Mucosa of stomach (tissue), 1 donor: ENCODE results near the gene RFLNA.

Source experiments
- H3K27me3 ChIP-seq: one replicate; pipeline ENCODE4 v1.7.0; 2013; ENCODE audit warnings: mild to moderate bottlenecking, low read length; ENCODE audit not compliant: control insufficient read depth, insufficient read depth
- H3K36me3 ChIP-seq: one replicate; pipeline ENCODE4 v1.7.0; 2013; ENCODE audit warnings: low read length; ENCODE audit not compliant: control insufficient read depth, insufficient read depth
- H3K4me1 ChIP-seq: one replicate; pipeline ENCODE4 v1.7.0; 2013; ENCODE audit warnings: mild to moderate bottlenecking, low read length; ENCODE audit not compliant: control insufficient read depth, insufficient read depth
- H3K4me3 ChIP-seq: one replicate; pipeline ENCODE4 v1.7.0; 2013; ENCODE audit warnings: low read length
- H3K9ac ChIP-seq: one replicate; pipeline ENCODE4 v1.7.0; 2013; ENCODE audit warnings: mild to moderate bottlenecking, low read length, moderate library complexity
- H3K9me3 ChIP-seq: one replicate; pipeline ENCODE4 v1.7.0; 2013; ENCODE audit warnings: mild to moderate bottlenecking, low read length, moderate library complexity; ENCODE audit not compliant: control insufficient read depth
- donor health status: Pancreatic carcinoma.

RFLNA gene

DNA sequence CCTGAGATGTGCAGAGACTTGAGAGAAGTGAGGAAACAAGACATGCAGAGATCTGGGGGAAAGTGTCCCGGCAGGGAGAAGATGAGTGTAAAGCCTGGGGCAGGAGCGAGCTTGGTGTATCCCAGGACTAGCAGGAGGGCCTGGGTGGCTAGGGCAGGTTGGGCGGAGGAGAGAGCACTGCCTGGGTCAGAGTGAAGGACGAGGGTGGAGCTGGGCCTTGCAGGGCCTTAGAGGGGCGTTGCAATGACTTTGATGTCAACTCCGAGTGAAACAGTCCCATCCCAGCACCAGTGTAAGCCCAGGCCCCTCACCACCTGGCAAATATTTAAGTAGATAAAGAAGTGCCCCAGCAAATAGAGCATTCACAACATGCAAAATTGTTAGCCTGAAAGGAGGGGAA is 24.2 kb upstream of the RFLNA start:
- H3K36me3 ChIP-seq = no peaks in the 10 kb centered on the region
- H3K9ac ChIP-seq = no peak overlapping the region
- H3K9me3 ChIP-seq = no peaks in the 10 kb centered on the region
- no peak overlapping the region for H3K4me3 ChIP-seq
- no peaks in the 10 kb centered on the region for H3K27me3 ChIP-seq
- peaks cover 6% of the 10 kb centered on the region for H3K4me1 ChIP-seq

DNA sequence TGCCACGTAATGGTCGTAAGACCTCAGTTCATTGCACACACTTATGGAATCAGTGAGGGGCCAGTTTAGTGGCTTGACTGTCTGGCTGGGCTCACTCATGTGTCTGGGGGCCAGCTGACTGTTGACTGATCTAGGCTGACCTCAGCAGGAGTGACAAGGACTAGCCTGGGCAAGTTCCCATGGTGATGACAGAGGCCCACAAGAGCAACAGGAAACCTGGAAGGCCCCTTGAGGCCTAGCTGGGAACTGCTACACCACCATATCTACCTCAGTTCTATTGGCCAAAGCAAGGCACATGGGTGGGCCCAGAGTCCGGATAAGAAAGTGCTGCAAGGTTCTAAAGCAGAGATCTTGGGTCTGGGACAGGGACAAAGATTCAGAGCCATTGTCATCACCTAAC is 21.3 kb upstream of the RFLNA start:
- Histone ChIP-seq H3K9me3 (no peaks in the 10 kb centered on the region), H3K4me3 (no peak overlapping the region), H3K27me3 (peaks cover 12% of the 10 kb centered on the region), H3K4me1 (peaks cover 21% of the 10 kb centered on the region), H3K36me3 (no peaks in the 10 kb centered on the region), H3K9ac (no peak overlapping the region)

DNA sequence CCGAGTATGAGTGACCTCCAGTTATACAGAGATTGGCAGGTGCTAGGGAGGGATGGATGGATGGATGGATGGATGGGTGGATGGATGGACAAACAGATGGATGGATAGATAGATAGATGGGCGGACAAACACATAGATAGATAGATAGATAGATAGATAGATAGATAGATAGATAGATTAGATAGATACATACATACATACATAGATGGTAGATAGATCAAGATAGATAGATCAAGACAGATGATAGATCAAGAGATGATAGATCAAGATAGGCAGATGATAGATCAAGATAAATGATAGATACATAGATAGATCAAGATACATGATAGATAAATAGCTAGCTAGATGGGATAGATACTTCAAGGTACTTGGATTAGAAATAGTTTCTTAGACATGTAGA is 18.6 kb upstream of the RFLNA start:
- peaks cover 12% of the 10 kb centered on the region for H3K27me3 ChIP-seq
- no peaks in the 10 kb centered on the region for H3K9me3 ChIP-seq
- H3K9ac ChIP-seq = no peak overlapping the region
- H3K4me1 ChIP-seq = peaks cover 24% of the 10 kb centered on the region
- no peaks in the 10 kb centered on the region for H3K36me3 ChIP-seq
- H3K4me3 ChIP-seq = no peak overlapping the region

DNA sequence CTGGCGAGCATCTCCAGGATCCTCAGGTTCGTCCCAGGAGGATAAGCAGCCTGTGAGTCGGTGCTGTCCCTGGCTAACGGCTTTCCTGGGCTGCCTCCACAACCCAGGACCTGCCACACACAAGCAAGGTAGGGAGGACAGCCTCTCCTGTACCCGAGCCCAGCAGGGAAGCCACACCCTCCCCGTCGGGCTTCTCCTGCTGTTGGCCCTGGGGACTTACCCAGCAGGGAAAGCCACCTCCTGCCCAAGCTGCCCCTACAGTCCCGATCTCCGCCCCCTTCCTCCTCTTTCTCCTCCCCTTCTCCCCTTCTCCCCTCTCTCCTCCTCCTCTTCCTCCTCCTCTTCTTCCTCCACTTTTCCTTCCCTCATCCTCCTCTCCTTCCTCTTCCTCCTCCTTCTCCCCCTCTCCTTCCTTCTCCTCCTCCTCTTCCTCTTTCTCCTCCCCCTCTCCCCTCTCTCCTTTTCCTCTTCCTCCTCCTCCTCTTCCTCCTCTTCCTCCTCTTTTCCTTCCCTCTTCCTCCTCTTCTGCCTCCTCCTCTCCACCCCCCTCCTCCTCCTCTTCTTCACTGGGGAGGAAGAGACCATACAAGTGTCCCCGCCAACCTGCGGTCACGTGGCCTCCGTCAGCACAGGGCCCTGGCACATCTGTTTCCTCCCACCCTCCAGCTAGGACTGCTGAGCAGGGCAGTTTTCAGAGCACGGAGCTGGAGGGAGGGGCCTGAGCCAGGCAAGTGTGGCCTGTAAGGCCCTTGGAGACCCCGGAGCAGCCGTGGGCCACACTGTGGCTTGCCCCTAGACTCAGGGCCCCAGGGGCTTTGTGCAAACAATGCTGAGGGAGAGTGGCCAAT is 17.3 kb upstream of the RFLNA start:
- peaks cover 12% of the 10 kb centered on the region for H3K27me3 ChIP-seq
- H3K9ac ChIP-seq = no peak overlapping the region
- H3K9me3 ChIP-seq = no peaks in the 10 kb centered on the region
- no peak overlapping the region for H3K4me3 ChIP-seq
- H3K4me1 ChIP-seq = peaks cover 24% of the 10 kb centered on the region
- H3K36me3 ChIP-seq = no peaks in the 10 kb centered on the region

DNA sequence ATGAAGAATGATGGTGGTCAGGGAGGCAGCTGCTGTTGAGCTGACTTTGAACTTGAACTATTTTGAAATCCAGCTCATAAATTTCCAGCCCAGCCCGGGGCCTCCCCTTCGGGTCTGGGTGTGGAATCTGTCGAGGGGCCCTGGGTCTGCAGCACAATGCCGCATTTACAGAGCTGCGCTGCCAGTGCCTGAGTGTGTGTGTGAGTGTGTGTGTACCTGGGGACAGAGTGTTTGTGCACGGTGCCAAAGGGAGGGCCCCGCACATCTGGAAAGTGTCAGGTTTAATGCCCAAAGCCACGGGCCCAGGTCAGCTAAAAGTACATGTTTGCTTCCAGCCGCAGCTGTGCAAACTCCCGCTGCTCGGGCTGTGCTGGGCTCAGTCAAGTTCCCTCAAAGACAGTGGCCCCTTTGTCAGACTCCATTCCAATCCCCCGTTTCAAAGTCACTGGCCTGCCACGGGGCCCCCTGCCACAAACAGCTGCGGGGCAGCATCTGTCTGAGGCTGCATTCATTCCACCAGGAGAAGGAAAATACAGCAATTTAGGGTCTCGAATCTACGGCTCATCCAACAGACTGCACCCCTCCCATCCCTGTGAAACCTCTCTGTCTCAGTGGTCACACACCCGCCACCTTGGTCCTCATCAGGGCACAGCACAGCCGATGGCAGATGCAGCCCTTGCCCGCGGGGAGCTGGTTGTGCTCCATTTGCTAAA is 16.3 kb upstream of the RFLNA start:
- Histone ChIP-seq H3K36me3 (no peaks in the 10 kb centered on the region), H3K27me3 (peaks cover 12% of the 10 kb centered on the region), H3K4me1 (peaks cover 31% of the 10 kb centered on the region), H3K9me3 (no peaks in the 10 kb centered on the region), H3K4me3 (no peak overlapping the region), H3K9ac (no peak overlapping the region)

DNA sequence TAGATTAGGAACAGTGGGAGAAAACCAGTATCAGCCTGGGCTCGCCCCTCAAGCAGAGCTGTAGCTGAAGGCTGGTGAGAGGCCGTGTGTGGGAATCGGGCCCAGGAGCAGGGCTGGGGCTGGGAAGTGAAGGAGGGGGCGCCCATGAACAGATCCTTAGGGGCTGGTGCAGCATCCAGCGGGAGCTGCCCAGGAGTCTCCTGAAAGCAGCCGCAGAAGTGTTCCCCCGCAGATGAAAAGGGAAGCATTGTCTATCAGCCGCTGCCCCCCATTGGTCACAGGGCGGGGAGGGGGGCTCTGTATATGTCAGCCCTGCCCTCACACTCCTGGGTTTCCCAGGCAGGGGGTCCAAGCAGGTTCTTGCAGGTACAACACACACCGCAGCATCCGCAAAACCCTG is 15.6 kb upstream of the RFLNA start:
- no peaks in the 10 kb centered on the region for H3K9me3 ChIP-seq
- peaks cover 12% of the 10 kb centered on the region for H3K27me3 ChIP-seq
- H3K36me3 ChIP-seq = no peaks in the 10 kb centered on the region
- H3K9ac ChIP-seq = no peak overlapping the region
- no peak overlapping the region for H3K4me3 ChIP-seq
- H3K4me1 ChIP-seq = peaks cover 26% of the 10 kb centered on the region

DNA sequence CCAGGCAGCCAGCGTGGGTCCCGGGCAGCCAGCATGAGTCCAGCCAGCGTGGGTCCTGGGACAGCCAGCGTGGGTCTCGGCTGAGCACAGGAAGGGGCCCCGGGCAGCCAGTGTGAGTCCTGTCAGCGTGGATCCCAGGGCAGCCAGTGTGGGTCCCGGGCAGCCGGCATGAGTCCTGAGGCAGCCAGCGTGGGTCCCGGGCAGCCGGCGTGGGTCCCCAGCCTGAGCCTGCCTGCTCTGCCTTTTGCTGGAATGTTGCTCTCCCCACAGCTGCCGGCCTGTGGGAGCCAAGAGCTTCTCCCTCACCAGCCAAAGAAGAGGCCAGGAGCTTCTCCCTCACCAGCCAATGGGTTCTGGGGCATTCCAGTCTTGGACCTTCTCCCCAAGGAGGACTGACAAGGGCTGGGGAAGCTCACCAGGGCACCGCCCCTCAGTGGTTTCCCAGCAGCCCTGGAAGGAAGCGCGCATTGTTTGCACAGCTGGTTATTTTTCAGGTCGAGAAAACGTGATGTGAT is 15.0 kb upstream of the RFLNA start:
- Histone ChIP-seq H3K9ac (no peak overlapping the region), H3K27me3 (peaks cover 12% of the 10 kb centered on the region), H3K4me1 (peaks cover 26% of the 10 kb centered on the region), H3K4me3 (no peak overlapping the region), H3K9me3 (no peaks in the 10 kb centered on the region), H3K36me3 (no peaks in the 10 kb centered on the region)

DNA sequence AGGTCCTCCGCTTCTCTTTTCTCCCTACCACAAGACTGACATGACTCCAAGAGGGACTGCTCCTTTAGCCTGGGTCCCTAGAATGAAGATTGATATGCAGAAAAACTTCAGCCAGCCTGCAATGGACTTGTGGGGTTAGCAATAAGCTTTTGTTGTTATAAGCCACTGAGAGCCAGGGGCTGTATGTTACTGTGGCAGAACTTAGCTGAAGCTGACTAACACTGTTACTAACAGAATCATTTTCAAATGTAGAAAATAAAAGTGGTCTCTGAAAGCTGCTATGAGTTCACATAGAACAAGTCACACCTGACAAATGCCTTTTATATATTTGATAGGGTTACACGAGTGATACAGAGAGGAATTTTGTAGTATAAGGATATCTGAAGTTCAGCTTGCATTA is 13.6 kb upstream of the RFLNA start:
- Histone ChIP-seq H3K9me3 (no peaks in the 10 kb centered on the region), H3K9ac (no peak overlapping the region), H3K4me3 (no peak overlapping the region), H3K4me1 (peaks cover 26% of the 10 kb centered on the region), H3K27me3 (peaks cover 12% of the 10 kb centered on the region), H3K36me3 (no peaks in the 10 kb centered on the region)

DNA sequence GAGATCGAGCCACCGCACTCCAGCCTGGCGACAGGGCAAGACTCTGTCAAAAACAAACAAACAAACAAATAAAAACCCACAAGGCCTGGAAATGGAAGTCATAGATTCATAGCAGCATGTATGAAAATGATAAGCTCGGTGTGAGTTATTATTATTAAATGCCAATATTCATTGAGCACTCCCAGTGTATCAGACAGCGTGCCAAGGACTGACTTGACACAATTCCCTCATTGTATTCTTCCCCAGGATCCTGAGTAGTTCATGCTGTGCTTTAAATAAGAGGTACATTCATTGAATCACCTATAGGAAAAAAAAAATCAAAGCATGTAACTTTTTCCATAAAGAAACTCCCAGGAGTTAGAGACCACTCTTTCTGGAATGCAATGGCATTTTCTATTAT is 12.6 kb upstream of the RFLNA start:
- H3K9ac ChIP-seq = no peak overlapping the region
- peaks cover 10% of the 10 kb centered on the region for H3K27me3 ChIP-seq

DNA sequence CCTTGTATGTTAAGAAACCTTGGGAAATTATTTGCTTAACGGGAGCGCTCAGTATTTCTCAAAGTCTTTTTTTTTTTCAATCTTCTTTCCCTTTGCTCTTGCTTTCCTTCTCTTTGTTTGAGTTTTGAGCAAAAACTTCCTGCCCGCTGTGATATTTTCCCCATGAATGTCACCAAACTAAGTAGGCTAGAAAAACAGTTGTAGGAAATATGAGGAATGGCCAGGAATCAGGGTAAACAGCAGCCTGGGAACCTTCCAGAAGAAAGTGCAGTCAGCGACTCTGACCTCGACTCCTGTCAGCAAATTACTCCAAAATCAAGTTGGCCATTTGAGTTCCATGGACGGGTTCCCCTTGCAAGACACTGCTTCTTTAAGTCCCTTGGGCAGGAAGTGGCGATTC is 11.6 kb upstream of the RFLNA start:
- no peak overlapping the region for H3K9ac ChIP-seq
- H3K9me3 ChIP-seq = no peaks in the 10 kb centered on the region
- H3K27me3 ChIP-seq = no peaks in the 10 kb centered on the region
- peaks cover 14% of the 10 kb centered on the region for H3K4me1 ChIP-seq
- H3K36me3 ChIP-seq = no peaks in the 10 kb centered on the region
- H3K4me3 ChIP-seq = no peak overlapping the region

More for the DNA sequence above, 12.6 kb upstream of the RFLNA start:
- Histone ChIP-seq H3K9me3 (no peaks in the 10 kb centered on the region), H3K4me3 (no peak overlapping the region), H3K4me1 (peaks cover 24% of the 10 kb centered on the region), H3K36me3 (no peaks in the 10 kb centered on the region)

DNA sequence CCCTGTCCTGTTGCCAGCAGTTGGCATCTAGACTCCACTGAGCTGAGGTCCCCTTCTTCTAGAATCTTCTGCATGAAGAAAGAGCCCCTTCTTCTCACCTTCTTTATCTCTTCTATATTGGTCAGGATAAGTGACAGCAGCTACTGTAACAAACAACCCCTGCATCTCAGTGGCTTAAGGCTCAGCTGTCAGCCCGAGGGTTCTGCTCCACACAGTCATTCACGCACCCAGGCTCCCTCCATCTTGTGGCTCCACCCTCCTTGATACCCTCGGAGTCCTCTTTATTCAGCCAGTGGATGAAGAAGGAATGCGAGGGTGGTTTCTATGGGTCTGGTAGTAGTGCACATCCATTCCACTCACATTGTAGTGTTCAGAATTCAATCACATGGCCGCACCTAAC is 10.5 kb upstream of the RFLNA start:
- no peaks in the 10 kb centered on the region for H3K27me3 ChIP-seq
- no peaks in the 10 kb centered on the region for H3K9me3 ChIP-seq
- peaks cover 12% of the 10 kb centered on the region for H3K4me1 ChIP-seq

DNA sequence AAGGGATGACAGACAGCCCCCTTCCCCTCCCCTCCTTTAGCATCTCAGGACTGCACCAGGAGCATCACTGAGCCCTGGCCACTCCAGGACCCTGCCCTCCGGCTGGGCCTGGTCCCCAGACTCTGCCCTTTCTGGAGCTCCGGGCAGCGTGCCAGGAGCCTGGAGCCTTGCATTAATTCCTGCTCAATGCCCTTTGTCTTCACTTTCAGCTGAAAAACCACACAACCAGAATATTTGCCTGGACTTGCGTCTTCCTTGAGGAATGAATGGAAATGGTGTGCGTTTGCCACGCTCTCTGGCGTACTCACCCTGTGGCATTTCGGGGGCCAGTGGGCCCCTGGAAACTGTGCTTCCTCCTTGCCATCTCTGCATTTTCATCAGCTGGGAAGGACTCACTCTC is 8.5 kb upstream of the RFLNA start:
- H3K9me3 ChIP-seq = no peaks in the 10 kb centered on the region
- H3K4me3 ChIP-seq = no peak overlapping the region
- no peaks in the 10 kb centered on the region for H3K36me3 ChIP-seq
- H3K27me3 ChIP-seq = no peaks in the 10 kb centered on the region
- peaks cover 15% of the 10 kb centered on the region for H3K4me1 ChIP-seq
- no peak overlapping the region for H3K9ac ChIP-seq

More for the DNA sequence above, 10.5 kb upstream of the RFLNA start:
- Histone ChIP-seq H3K36me3 (no peaks in the 10 kb centered on the region), H3K9ac (no peak overlapping the region), H3K4me3 (no peak overlapping the region)
